Stimulated activated CD8-positive, alpha-beta memory T cell treated with anti-CD3 and anti-CD28 coated beads, Interleukin-4, amount 100 ng/mL, for 48 hours (primary cell): ENCODE data around the gene UBE2L6.
"Not testable (repeated sequence)": the region's sequence is repeated elsewhere in the genome, so short reads cannot be mapped to it uniquely, and the experiment has no call there.

Experiments used
- DNase-seq: peaks from one replicate; pipeline ENCODE4 v3.0.0-alpha.2; 2020

Gene UBE2L6

DNA sequence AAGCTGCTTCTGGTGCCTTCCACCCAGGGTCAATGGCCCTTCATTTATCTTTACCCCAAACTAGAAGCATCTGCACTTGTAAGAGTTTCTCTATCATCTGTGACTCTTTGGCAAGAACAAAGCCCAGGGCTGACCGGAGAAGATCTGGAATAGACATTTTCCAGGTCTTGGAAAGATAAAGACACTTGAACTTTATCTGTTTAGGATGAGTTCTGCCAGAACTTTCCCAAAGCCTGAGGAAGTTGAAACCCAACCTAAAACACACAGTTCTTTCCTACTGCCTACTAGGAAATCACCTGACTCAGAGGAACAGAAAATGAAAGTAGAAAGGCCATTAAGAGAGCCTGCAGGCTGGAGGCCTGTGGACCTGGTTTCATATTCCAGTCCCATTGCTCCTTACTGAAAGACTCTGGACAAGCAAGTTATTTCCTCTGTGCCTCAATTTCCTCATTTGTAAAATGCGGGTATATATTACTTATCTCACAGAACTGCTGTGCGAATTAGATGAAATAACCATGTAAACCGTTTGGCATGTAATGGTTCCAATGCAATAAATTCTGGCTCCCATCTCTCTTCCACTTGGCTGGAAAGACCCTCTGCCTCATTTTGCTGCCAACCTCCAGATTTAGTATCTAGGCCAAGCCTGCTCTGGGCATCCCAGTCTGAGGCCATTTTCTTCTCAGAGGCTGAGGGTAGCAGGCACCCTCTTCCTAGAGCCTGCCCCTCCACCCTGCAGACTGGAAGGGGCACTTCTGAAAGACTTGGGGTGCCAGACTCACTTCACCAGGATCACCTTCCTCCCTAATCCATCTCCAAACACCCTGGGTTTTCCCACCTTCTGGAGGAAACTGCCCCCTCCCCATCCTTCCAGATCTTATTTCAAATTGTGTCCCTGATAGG lies 1.2 kb downstream of the UBE2L6 start:
- peak; percentile 40 for DNase-seq

DNA sequence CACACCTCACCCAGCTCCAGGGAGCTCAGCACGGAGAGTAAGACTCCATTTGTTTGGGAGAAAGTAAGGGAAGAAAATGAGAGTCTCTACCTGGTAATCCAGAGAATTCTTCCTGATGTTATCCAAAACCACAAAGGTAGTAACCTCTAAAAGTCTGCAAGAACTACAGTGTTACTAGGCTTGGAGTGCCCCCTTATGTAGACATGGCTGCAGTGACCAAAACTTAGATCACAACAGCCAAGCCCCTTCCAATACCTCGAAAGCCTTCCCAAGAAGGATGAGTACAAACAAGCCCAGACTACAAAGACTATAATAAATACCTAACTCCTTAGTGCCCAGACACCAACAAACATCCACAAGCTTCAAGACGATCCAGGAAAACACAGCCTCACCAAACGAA lies 4.9 kb downstream of the UBE2L6 start:
- no peak for DNase-seq

DNA sequence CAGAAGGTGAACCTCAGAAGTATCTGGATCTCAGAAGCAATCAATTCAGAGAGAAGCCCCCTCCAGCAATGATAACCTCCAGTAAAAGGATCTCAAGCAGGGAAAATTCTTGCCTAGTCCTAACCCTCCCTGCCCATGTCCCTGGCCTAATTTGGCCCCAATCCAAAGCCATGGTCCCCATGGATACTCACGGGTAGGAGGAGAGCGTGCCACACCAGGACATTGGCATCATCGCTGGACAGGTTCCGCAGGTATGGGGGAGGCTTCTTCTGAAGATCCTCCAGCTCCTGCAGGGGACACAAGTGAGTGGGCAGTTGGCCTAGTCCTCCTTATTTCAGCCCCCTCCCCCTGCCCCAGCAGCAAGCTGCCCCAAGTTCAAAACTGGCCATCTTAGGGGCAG lies 7.3 kb downstream of the UBE2L6 start:
- no peak for DNase-seq

DNA sequence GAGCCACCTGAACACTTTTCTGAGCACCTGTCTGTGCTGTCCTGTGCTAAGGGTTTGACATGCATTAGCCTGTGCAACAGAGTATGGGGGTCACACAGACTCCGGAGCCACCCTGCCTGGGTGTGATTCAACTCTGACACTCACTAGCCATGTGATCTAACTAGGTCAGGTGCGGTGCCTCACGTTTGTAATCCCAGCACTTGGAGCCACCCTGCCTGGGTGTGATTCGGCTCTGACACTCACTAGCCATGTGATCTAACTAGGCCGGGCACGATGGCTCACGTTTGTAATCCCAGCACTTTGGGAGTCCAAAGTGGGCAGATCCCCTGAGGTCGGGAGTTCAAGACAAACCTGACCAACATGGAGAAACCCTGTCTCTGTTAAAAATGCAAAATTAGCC lies 11.4 kb downstream of the UBE2L6 start:
- no peak for DNase-seq

DNA sequence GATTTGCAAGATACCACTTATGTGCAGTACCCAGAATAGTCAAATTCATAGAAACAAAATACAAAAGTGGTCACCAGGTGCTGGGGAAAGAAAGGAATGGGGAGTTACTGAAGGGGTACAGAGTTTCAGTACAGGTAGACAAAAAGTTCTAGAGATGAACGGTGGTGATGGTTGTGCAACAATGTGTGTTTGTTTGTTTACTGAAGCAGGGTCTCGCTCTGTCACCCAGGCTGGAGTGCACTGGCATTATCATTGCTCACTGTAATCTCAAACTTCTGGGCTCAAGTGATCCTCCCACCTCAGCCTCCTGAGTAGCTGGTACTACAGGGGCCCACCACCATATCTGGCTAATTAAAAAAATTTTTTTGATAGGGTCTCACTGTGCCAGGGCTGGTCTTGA lies 12.1 kb downstream of the UBE2L6 start:
- no peak for DNase-seq

DNA sequence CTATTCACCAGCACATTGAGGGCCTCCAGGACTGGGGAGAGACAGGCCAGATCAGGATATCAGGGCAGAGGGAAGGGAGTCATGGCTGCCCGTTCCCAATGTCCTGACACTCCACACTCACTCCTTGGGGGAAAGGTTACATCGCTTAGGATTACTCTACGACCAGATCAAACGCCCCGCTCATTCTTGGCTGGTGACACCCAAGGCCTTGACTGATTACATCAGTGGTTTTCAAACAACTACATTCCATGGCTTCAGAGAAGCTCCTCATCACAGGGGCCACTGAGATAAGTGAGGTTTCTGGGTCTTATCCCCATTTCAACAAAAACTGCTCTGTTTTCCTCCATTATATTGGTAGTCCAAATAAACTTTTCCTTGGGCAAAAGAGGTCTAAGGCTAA lies 15.0 kb downstream of the UBE2L6 start:
- no peak for DNase-seq

DNA sequence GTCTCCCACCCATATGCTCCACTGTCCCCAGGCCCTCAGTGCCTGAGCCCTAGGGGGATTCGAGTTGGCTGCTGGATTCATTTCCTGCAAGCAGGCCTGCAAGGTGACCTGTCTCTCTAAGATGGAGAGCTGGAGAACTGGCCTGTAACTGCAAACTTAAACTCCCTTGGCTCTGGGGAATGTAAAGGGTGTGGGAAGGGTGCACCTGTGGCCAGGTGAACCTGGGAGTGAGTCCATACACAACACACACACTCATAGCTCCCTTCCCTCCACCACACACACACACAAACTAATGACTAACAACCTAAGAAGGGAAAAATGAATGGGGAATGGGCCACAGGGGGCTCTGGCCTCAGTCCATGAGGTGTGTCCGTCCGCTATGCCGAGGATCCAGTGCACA lies 15.5 kb downstream of the UBE2L6 start:
- DNase-seq: no peak

DNA sequence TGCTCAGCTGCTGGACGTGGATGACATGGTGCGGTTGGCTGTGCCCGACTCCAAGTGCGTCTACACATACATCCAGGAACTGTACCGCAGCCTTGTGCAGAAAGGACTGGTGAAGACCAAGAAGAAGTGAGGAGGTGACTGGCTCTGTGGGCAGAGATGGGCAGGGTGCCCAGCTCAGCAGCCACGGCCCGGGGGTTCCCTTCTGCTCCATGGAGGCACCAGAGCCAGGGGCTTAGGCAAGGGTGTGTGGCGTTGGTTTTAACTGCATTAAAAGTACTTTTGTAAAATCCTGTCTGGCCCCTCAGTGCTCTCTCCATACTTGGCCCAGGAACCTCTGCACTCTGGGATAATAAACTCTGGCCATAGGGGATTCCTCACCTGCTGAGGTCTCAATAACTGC lies 17.5 kb downstream of the UBE2L6 start:
- DNase-seq: no peak

DNA sequence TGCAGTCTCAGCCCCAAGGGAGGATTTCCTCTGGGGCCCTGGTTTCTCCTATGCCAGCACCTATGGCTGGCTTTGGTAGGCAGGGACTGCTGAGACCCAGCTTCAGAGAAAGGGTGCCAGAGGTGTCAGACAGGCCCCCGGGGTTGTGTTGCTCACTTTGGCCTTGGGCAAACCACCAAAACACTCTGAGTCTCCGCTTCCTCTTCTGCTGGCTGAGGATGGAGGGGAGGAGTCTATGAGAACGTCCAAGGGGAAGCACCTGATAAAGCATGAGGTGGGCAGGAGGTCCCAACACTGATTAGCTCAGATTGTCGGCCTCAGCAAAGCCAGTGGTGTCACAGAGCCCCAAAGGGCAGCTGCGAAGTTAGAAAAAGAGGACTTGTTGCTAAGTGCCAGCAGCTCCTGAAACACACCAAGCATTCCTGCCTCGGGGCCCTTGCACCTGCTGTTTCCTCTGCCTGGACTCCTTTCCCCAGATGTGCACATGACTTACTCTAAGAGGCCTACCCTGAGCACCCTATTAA lies 19.6 kb downstream of the UBE2L6 start:
- DNase-seq: no peak

DNA sequence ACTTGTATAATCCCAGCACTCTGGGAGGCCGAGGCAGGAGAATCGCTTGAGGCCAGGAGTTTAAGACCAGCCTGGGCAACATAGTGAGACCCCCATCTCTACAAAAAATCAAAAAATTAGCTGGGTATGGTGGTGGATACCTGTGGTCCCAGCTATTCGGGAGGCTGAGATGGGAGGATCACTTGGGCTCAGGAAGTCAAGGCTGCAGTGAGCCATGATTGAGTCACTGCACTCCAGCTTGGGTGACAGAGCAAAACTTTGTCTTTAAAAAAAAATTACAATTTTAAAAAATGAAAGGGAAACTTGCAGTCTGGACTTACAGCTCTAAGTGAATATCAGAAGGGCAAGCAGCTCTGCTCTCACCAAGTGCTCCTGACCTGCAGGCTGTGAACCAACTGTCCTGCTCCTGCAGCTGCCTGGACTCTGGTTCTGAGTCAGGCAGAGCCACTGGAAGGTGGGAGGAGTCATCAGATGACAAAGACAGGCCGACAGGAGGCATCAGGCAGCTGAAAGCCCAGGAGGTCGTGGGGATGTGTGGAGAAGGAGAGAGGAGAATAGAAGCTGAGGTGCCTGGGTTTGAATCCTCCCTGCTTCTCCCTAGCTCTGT lies 20.5 kb downstream of the UBE2L6 start:
- no peak for DNase-seq

DNA sequence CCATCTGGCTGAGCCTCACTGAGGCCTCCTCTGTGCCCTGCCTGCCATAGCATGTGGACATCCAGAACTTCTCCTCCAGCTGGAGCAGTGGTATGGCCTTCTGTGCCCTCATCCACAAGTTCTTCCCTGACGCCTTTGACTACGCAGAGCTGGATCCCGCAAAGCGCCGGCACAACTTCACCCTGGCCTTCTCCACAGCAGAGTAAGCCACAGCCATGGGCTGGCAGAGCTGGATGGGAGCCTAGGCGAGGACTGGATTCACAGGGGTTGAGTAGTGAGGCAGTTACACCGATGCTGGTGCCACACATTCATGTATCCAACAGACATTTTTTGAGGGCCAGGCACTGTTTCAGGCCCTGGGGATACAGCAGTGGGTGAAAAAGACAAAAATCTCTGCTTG lies 21.0 kb downstream of the UBE2L6 start:
- no peak for DNase-seq

DNA sequence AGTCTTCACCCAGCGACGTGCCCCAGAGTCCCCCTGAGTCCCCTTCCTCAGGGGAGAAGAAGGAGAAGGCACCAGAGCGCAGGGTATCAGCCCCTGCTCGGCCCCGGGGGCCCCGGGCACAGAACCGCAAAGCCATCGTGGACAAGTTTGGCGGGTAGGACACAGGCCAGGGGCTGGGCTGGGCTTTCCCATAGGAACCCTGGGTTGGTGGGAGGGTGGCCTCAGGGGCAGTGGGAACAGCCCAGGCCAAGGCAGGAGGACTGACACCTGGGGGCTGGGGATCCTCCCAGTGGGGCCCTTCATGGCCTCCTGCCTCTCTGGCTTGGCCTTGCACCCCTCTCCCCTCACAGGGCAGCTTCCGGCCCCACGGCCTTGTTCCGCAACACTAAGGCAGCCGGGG lies 21.6 kb downstream of the UBE2L6 start:
- no peak for DNase-seq

DNA sequence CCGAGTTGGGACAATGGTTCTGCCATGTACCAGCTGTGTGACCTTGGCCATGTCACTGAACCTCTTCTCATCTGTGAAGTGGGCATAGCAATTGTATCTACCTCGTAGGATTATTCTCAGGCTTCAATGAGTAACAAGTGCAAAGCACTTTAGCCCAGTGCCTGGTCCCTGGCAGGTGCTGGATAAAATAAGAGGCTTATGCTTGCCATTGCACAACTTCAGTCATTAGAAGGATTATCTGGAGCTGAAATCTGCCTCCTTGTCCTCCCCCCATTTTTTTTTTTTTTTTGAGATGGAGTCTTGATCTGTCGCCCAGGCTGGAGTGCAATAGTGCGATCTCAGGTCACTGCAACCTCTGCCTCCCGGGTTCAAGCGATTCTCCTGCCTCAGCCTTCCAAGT lies 22.9 kb downstream of the UBE2L6 start:
- DNase-seq: no peak

DNA sequence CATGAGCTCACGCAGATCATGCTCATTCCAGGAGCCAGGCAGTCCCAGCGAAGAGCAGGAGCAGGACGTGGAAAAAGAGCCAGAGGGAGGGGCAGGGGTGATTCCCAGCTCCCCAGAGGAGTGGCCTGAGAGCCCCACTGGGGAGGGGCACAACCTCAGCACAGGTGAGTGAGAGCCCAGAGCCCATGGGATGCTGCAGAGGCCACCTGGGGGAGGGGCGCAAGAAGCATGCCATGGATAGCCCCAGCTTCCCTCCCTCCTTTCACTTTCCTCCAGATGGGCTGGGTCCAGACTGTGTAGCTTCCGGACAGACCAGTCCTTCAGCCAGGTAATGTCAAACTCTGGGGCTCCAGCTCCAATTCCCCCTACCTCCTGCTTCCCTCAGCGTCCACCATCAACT lies 23.9 kb downstream of the UBE2L6 start:
- DNase-seq: no peak

DNA sequence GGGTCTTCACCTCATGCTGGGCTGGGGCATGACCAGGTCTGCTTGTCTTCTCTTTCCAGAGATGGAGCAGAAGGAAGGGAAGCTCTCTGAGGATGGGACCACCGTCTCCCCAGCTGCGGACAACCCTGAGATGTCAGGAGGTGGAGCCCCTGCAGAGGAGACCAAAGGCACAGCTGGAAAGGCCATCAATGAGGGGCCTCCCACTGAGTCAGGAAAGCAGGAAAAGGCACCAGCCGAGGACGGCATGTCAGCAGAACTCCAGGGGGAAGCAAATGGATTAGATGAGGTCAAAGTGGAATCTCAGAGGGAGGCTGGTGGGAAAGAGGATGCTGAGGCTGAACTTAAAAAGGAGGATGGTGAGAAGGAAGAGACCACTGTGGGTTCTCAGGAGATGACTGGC lies 24.9 kb downstream of the UBE2L6 start:
- no peak for DNase-seq

DNA sequence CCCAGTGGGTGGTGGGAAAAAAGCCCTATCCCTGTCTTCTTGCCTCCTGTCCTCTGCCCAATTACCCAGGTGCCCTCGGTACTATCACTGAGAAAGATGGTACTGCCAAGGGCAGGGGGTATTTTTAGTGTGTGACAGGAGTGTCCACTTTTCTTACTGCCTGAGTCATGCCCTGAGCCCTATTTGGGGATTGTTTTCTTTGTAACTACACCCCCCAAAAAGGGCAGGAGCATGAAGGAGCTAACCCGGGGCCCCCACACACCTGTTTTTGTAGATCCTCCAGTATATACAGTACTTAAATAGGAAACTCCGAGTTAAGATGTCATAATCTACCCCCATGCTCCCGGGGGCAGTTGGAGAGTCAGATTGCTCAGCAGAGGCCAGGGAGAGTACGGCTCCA lies 26.3 kb downstream of the UBE2L6 start:
- no peak for DNase-seq

DNA sequence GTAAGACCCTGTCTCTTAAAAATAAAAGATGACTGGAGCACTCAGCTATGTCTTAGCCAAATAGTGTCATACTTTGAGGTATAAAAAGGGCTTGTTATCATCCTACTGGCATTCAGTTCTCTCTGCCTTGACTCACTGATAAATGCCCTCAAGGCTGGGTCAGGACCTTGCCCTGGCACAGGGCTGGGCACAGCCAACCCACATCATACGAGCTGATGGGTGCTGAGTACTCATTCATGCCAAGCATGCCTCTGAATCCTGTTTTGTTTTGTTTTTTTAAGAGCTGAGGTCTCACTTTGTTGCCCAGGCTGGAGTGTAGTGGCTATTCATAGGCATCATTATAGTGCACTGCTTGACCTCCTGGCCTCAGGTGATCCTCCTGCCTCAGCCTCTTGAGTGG lies 28.1 kb downstream of the UBE2L6 start:
- DNase-seq: no peak

DNA sequence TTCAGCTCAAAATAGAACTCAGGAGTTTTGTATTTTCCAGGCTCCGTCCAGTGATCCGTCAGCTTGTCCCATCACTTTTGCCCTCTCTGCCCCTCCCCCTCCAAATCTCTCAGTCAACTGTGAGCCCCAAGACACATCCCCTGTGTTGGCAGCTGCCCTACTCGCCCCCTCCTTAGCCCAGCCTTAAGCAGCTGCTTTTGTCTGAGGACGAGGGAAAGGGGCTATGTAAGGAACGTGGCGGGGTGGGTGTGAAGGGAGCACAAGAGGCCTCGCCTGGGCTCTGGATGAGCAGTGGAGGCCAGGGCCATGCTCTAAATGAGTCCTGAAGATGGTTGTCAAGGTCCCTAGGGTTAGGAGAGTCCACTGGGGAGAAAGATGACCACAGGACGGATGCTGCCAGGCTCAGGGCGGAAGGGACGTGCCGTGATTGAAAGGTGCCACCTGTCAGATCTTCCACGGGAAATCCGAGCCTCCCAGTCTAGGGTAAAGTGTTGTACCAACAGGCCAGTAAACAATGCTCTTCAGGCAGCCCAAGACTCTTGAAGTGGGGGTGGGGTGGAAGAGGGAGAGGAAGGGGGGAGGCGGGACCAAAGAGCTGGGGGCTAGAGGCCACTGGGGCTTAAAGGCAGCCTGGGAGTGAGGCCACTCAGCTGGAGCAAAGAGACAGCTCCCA lies 30.4 kb downstream of the UBE2L6 start, which contains the start of gene SMTNL1:
TSS of gene SMTNL1 (plus strand) at position 649 of the 673 bp plus-strand sequence. CDS start 5,048 bp downstream, outside the sequence.
- DNase-seq: no peak

DNA sequence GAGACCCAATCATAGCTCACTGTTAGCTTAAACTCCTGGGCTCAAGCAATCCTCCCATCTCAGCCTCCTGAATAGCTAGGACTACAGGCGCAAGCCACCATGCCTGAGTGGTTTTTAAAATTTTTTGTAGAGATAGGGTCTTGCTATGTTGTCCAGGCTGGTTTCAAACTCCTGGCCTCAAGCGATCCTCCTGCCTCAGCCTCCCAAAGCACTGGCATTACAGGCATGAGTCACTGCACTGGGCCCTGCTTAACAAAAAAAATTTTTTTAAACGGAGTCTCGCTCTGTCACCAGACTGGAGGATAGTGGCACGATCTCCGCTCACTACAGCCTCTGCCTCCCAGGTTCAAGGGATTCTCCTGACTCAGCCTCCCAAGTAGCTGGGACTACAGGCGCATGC lies 33.0 kb downstream of the UBE2L6 start:
- DNase-seq: not testable (repeated sequence)

DNA sequence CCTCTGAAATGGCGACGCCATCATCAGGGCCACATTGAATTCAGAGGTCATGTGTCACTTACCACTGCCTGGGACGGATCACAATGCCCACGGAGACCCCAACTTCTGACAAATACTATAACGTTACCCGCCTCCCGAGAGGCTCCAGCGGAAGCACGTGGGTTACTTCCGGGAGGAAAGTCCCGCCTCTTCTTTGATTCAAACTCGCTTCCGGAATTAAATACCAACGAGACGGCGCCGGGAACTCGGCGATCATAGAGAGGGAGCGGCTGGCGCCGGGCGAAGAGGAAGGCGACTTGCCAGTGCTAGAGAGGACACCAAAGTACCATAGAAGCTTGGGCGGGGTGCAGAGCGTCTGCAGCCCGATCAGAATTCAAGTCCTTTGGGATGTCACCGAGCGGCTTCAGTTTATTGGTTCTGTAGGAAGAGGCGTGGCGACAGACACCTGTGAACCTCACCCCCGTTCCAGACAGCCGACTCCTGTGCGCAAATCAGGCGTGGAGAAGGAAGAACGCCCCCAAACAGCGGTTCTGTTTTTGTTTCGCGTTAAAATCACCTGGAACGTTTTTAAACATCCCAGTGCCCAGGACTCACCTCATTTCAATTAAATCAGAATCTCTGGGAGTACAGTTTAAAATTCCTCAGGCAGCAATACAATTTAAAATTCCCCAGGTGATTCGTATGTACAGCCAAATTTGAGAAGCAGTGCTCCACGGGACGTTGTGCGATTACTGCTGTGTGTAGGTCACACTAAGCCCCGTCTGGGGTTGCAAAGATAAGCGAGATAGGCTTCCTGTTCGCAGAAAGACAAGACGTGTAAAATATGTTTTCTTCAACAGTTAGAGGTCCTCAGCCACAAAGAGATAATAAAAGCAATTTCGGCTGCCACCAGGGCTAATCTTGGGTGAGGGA lies 36.6 kb downstream of the UBE2L6 start, which contains the start of gene TIMM10:
TSS of gene TIMM10 (minus strand) at position 159 of the 912 bp plus-strand sequence. CDS start 565 bp downstream, outside the sequence.
- peak; percentile 93 for DNase-seq

DNA sequence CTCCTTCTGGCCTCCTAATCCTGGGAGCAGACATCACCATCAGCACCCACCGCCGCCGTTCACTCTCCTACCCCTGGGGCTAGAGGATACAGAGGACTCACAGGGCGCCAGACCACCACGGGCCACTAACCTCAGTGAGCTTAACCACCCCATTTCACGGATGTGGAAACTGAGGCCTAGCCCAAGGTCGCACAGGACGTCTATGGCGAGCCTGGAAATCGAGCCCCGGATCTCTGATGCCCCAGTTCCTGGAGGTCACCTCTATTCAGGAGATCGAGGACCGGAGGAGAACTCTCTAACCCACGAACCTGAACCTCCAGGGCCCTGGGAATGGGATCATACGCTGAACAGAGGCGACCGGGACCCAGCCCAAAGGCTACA lies 37.3 kb downstream of the UBE2L6 start:
- no peak for DNase-seq

DNA sequence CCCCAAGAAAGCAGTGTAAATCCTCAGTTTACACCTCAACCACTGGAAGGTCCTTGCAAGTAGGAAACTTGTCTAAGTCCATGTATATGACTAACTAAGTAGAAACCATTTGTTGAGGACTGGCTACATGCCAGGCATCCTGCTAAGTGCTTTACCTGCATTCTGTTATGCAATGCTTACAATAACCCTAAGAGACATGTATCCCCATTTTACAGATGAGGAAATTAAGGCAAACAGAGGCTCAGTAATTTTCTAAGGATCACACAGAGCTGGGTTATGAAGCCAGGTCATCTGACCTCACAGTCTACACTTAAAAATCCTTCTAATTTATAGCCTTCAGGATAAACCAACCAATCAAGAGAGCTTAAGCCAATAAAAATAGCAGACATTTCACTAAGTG lies 38.5 kb downstream of the UBE2L6 start:
- no peak for DNase-seq
